ENCODE data around the gene EPHA2. TPM values are rescaled to one million over a fixed set of nuclear protein-coding genes. Genes with fewer than 3 reads are reported as not detected.

EPHA2 gene
- total RNA-seq, 1 donor from 2014 or later, result 197 TPM

DNA sequence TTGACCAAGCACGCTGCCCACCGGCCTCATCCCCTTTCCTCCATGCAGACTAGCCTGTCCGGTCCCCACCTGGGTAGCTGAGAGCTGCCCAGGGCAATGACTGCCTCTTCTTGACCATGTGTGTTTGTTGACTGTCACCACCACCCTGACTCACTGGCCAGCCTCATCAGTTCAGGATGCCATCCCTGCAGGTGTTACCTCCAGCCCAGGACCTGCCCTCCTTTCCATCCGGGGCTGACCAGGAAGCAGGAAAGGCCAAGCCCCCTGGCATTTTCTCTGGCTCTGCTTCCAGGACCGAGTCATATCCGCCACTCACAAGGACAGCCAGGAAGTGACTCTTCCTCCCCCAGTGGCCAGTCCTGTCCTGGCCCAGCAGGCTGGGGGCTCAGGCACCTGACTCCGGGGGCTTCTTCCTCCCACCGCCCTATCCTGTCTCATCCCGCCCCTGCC lies 17.1 kb downstream of the EPHA2 start:
- DNase-seq (ENCODE audit: extremely low read depth, low read depth, low spot score), result no peak

DNA sequence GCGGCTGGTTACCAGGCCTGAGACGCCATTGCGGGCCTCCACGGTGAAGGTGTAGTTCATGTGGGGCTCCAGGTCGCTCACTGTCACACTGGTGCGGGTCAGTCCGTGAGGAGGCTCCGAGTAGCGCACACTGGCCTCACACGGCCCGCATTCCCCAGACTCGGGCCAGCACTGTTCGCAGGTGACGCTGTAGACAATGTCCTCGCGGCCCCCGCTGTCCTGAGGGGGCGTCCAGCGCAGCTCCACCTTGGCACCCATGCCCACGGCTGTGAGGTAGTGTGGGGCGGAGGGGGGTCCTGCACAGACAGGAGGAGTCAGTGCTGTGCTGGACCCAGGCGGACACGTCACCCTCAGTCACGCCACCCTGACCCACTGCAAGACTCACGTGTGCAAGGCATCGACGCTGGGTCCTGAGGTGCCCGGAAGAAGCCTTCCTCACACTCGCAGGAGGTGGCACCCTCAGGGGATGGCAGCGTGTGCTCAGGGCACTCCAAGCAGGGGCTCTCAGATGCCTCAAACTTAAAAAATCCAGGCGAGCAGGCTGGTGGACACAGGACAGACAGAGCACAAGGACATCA lies 17.9 kb downstream of the EPHA2 start:
- DNase-seq (ENCODE audit: extremely low read depth, low read depth, low spot score), result no peak

DNA sequence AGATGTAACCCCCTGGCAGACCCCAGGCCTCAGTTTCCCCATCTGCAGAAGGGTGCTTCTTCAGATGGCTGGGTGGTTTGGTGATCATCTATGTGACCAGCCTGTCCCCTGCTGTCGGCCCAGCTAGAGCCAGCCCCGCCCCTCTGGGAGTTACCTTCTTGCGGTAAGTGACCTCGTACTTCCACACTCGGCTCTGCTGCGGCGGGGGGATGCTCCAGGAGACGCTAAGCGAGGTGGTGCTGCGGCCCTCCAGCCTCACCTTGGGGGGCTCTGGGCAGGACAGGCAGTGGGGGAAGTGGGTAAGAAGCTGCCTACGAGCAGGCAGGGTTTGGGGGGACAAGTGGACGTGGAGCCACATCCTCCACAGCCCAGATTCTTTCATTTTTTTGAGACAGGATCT lies 20.4 kb downstream of the EPHA2 start:
- no peak for DNase-seq (ENCODE audit: extremely low read depth, low read depth, low spot score)

DNA sequence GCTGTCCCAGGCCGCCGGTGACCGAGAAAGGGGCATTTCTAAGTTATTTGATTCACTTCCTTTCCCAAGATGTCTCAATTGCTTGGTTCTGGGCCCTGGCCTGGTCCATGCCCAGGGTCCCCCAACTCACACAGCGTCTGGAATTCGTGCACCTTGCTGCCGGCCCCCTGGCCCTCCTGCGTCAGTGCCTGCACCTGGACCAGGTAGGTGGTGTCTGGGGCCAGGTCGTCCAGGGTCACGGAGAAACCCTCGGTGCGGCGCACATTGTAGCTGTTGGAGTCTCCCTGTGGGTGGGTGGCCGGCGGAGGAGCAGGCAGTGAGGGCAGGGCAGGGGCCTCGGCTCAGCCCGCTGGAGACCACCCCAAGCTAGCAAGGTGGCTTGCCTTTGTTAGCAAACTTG lies 21.0 kb downstream of the EPHA2 start:
- no peak for DNase-seq (ENCODE audit: extremely low read depth, low read depth, low spot score)

DNA sequence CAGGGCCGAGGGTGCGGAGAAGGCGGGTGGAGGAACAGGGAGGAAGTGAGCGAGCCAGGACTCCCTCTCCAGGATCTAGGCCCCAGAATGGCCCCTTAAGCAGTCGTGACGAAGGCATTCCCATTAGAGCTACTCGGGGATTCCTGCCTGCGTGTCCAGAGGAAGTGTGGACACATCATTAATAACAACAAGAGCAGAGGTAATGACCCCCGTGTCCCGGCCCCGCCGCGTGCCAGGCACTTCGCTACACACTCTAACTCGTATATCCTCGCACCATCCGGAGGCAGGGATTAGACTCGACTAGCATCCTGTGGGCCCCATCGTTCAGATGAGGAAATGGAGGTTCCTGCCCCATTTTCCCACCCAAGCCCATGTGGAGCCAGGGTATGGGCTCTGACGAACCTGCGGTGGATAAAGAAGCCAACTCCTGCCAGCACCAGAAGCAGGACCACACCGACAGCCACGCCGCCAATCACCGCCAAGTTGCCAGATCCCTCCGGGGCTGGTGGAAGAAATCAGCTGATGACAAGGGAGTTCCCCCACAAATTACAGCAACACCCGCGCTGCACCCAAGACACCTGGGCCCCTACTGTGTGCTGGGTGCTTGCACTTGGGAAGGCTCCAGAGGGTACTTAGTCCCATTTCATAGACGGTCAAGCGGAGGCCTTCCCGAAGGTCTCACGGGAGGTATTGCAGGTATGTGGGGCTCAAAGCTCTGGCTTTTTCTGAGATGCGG lies 21.6 kb downstream of the EPHA2 start:
- no peak for DNase-seq (ENCODE audit: extremely low read depth, low read depth, low spot score)

DNA sequence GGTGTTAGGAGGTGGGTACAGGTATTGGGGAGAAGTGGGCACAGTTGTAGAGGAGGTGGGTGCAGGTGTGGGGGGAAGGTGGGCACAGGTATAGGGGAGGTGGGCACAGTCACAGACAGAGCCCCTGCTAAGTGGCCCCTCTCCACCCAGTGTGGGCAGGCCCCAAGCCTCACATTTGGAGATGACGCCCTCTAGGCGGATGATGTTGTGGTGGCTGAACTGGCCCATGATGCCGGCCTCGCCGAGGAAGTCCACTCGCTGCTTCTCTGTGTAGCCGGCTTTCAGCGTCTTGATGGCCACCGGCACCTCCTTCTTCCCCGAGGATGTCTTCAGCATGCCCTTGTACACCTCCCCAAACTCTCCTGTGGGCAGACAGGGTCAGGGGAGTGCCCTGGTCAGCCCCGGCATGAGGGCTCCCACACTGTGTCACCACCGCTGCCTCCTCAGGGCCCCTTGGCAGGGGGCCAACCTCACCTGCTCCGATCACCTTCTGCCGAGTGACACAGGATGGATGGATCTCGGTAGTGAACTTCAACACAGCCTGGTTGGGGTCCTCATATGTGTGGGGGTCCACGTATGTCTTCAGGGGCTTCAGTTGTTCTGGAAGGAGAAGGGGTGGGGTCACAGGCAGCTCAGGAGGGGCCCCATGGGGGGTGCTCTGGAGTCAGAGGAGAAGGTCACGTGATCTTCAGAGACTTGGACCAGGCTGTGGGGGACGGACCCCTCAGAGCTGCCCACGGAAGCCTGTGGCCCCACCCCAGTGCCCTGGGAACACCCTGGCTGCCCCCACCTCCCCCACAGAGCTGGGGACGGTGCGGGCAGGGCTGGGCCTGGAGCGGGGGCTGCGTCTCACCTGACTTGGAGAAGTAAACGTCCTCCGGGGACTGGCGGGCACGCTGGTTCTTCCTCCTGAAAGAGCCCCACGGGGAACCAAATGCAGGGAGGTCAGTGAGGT lies 22.6 kb downstream of the EPHA2 start:
- DNase-seq (ENCODE audit: extremely low read depth, low read depth, low spot score), result no peak

DNA sequence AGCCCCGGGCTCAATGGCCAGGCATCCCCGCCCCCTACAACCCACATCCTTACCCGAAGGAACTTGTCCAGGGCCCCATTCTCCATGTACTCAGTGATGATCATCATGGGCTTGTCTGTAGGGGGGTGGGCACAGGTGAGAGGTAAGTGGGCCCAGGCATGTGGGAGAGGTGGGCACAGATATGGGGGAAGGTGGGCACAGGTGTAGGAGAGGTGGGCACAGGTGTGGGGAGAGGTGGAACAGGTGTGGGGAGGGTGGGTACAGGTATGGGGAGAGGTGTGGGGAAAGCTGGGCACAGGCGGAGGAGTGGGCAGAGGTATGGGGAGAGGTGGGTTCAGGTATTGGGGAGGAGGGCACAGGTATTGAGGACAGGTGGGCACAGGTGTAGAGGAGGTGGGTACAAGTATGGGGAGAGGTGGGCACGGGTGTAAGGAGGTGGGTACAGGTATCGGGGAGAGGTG lies 23.5 kb downstream of the EPHA2 start:
- no peak for DNase-seq (ENCODE audit: extremely low read depth, low read depth, low spot score)

DNA sequence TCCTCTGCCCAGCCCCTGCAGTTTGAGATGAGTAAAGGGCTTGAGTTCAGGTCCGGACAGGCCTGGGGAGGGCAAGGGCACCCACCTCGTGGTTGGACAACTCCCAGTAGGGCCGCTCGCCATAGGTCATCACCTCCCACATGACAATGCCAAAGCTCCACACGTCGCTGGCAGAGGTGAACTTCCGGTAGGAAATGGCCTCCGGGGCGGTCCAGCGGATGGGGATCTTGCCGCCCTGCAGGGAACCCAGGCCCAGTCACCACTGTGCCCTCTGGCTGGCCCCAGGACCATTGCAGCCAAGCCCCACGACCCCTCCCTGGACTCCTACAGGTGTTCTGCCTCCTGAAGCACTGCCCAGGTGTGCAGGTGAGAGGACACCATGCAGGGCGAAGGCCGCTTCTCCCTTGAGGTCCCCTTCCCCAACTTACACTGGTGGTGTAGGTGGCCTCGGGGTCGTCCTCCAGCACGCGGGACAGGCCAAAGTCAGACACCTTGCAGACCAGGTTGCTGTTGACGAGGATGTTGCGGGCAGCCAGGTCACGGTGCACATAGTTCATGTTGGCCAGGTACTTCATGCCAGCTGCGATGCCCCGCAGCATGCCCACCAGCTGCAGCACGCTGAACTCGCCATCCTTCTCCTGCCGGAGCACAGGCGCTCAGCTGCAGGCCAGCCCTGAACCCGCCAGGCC lies 24.1 kb downstream of the EPHA2 start:
- DNase-seq (ENCODE audit: extremely low read depth, low read depth, low spot score), result no peak

DNA sequence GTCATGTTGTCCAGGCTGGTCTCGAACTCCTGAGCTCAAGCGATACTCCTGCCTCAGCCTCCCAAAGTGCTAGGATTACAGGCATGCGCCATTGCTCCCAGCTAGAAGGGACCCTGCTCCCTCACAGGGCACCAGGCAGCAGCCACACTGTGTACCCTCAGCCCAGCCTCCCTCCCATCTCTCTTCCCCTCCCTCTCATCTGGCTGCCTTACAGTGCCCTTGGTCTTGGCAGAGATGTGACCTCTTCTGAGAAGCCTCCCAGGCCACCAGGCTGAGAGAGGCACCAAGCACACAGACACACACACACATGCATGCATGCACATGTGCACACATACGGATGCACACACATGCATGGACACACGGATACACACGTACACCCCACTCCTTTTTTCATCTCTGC lies 25.0 kb downstream of the EPHA2 start:
- DNase-seq (ENCODE audit: extremely low read depth, low read depth, low spot score), result no peak

DNA sequence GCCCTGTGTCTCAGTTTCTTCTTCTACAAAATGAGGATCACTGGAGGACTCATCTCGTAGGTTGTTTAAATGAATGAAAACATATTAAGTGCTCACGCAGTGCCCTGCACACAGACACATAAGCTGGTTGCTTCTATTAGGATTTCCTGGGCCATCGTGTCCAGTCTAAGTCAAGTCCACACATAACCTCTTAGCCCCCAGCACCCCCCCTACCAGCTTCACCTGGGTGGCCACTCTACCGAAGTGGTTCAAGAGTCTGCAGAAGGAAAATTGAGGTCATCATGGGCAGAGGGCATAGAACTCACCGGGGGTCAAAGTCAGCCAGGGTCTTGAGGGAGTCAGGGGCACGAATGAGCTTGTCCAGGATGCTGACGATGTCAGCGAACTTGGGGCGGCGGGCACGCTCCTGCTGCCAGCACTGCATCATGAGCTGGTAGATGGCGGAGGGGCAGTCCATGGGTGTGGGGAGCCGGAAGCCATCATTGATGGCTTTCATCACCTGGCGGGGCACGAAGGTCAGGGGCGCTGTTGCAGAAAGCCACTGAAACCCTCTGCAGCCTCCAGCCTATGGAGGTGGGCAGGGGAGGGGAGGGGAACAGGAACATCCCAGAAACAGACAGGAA lies 25.8 kb downstream of the EPHA2 start:
- no peak for DNase-seq (ENCODE audit: extremely low read depth, low read depth, low spot score)

DNA sequence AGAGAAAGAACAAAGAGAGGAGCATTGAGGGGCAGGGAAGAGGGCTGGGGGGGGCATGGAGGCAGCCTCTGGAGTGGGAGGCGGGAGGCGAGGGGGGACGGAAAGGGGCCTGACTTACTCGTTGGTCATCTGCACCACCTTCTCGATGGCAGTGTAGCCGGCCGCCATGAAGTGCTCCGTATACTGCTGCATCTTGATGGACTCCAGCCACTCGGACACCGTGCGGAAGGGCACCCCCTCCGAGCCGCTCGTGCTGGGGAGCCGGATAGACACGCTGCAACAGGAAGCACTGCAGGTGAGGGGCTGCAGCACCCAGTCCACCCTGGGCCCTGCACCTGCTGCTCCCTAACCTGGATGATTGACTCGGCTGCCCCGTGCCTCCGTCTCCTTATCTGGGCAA lies 26.6 kb downstream of the EPHA2 start:
- DNase-seq (ENCODE audit: extremely low read depth, low read depth, low spot score), result no peak

DNA sequence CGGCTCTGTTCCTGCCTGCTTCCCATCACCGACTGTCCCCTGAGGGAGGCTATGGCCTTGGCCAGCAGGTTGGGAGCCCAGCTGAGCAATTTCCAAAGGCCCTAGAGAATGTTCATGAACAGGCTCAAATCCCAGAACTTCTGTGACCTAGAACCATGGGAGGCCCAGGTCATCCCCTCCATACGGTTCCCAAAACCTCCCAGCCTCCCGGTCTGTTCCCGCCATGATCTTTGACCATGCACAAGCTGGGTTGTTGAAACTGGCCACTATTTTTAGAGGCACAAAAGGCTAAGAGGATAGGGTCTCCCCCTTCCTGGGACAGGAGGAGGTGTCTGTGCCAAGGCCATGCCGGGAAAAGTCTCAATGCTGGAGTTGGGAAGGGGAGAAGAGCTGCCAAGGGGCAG lies 27.5 kb downstream of the EPHA2 start:
- no peak for DNase-seq (ENCODE audit: extremely low read depth, low read depth, low spot score)

DNA sequence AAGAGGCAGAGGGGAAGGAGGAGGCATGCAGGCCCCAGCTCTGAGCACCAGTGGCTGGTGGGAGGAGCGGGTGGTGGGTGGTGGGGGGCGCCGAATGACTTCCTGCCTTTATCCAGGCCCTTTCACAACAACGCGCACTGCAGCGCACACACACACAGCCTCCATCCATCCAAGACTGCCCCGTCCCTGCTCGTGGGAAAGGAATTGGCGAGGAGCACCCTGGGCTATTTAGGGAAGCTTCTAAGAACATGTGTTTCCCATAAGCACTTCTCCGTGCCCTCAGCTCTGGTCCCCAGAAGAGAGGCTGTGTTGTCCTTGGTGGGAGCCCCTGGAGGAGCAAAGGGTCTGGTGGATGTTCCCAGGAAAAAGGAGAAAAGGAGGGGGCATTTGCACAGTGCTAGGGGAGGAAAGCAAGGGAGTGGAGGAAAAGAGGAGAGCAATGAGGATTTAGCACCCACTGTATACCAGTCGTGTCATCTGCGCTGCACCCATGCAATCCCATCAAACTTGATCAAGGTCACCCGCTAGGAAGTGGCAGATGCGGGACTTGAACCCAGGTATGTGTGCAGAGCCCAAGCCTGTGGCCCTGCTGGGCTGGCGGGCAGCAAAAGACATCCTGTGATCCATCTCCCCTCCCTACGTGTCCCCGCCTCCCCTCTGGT lies 28.1 kb downstream of the EPHA2 start:
- no peak for DNase-seq (ENCODE audit: extremely low read depth, low read depth, low spot score)

DNA sequence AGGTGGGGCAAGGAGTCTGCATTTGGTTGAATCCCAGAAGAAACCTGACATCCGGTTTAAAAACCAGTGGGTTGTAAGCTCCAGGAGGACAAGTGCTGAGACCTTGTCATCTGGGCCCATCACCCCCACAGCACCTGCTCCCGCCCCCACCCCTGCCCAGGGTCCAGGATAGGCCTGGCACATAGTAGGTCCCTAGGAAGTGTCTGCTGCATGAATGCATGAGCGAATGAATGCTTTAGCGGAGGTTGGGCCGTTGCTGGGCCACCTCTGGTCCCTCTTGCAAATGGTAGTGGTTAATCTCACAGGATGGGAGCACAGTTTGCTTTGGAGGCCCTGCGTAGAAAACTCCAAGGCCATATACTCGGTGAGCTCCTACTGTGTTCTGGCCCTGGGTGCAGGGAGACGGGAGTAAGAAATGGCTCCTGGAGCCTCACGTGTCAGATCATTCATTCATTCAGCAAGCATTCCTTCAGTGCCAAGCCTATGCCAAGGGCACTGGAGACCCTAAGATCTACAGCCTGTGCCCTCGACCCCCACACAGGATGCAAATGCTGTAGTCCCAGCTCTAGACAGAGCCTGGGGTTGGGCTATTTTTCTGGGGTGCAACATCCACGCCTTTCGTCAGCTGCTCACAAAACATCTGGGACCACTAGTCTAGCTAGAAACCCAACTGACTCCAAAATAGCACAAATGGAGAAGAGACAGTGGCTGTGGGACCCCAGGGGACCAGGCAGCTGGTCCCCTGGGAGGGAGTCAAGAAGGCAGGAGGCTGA lies 28.9 kb downstream of the EPHA2 start:
- DNase-seq (ENCODE audit: extremely low read depth, low read depth, low spot score), result no peak

DNA sequence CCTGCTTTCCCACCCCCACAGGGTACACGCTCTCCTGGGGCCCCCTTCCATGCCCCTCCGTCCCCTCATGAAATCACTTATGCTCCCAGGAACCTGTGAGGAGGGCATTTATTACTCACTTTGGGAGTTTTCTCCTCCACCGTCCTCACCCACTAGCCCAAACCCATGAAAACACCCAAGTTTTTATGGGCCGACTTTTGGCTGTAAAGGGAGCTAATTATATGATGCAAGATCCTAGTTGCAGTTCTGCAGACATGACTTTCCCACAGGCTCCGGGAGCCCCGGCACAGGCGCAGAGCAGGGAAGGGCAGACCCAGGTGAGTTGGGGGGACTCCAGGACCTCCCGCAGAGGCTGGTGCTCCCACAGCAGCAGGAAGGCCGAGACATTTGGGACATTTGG lies 29.7 kb downstream of the EPHA2 start:
- DNase-seq (ENCODE audit: extremely low read depth, low read depth, low spot score), result no peak

DNA sequence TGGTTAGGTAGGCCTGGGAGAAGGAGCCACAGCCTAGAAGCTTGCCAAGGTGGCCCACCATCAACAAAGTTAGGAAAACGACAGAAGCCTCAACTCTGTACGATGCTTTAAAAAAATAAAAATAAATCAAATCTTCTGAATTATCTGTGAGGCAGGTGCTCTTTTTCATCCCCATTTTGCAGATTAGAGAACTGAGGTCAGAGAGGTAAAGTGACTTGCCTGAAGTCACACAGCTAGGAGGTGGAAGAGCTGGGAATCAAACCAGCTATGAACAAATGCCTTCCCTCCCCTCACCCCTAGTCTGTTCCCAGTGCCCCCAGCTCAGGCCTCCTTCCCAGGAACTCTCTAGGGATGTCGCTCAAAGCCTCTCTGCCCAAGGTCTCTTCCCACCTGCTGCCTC lies 30.4 kb downstream of the EPHA2 start:
- DNase-seq (ENCODE audit: extremely low read depth, low read depth, low spot score), result no peak

DNA sequence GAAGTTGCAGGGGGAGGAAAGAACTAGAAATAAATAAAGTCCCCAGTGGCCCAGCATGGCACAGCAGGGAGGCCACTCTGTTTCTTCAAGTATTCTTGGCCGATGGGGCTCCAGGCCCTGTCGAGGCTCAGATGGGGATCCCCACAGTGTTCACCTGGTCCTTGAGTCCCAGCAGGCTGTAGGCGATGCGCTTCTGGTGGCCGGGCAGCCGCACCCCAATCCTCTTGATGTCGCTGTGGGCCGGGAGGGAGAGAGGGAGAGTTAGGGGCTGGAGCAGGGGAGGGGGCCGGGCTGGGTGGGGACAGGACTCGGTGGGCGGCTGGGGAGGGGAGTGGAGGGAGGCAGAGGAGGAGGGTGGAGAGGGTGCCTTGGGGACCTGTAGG lies 30.8 kb downstream of the EPHA2 start:
- DNase-seq (ENCODE audit: extremely low read depth, low read depth, low spot score), result no peak

DNA sequence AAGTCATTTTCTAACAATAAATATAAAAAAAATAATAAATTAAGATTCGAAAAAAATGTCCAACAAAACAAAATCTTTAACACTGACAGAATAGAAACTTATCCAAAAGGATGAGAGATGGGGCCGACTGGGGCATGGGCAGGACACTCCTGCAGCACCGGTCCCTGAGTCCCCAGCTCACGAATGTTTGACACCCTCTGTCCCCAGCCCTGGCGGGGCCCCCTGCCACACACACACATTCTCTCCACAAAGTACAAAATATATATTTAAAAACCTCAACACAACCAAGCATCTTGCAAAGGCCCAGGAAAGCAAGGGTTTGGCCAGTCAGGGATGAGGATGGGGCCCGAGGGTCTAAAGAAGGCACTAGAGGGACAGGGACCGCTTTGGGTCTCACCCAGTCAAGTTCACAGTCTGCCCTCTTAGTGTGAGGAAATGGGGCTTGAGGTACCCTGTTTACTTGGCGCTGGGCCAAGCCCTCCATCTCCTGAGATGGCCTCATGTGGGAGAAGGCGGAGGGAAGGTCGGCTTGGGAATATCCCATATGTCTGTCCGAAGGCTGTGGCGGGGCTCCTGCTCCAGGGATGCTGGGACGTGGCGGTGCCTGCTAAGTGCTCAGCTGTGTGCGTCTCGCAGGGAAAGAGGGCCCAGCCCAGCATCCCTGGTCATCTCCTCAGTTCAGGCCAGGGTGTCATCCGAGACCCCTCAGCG lies 31.3 kb downstream of the EPHA2 start:
- no peak for DNase-seq (ENCODE audit: extremely low read depth, low read depth, low spot score)

DNA sequence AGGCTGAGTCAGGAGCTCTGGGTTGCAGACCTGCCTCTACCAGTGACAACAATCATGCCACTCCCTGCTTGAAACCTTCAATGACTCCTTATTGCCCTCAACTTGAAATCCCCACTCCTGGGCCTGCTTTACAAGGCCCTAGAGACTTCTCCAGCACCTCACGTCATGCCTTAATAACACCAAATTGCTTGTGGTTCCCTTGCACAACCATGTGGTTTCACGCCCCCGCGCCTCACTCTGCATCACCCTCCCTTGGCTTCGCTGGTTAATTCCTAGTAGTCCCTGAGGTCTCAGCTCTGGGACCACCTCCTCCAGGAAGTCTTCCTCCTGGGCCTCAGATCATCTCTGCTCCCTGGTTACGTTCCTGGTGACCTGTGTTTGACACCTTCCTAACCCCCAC lies 33.0 kb downstream of the EPHA2 start:
- DNase-seq (ENCODE audit: extremely low read depth, low read depth, low spot score), result no peak
